HG03565 (cell line): ENCODE measurements around the gene PAGE2B.
"Not testable (repeated sequence)": the region's sequence is repeated elsewhere in the genome, so short reads cannot be mapped to it uniquely, and the experiment has no call there.

ENCODE experiments used
- ATAC-seq: cut with Tn5 transposase; IDR thresholded peaks from one replicate; pipeline ENCODE4 v1.9.1; 2021; ENCODE audit warnings: mild to moderate bottlenecking, moderate library complexity; ENCODE audit not compliant: unreplicated experiment

The PAGE2B gene

GRCh38 chrX:55107911-55108310, 33.1 kb downstream of the PAGE2B start:
- ATAC-seq, result no peak

GRCh38 chrX:55109306-55109705, 34.5 kb downstream of the PAGE2B start:
- ATAC-seq, result no peak

GRCh38 chrX:55111578-55112254, 36.9 kb downstream of the PAGE2B start:
- ATAC-seq, result no peak

- ATAC-seq, result not testable (repeated sequence)
Measured at GRCh38 chrX:55116589-55116988, 41.8 kb downstream of the PAGE2B start.

GRCh38 chrX:55118574-55118973, 43.7 kb downstream of the PAGE2B start:
- no peak for ATAC-seq

GRCh38 chrX:55119271-55119670, 44.4 kb downstream of the PAGE2B start:
- ATAC-seq, result no peak

GRCh38 chrX:55119712-55120111, 44.9 kb downstream of the PAGE2B start:
- ATAC-seq, result no peak

GRCh38 chrX:55120761-55121358, 46.0 kb downstream of the PAGE2B start:
- no peak for ATAC-seq

GRCh38 chrX:55123900-55124299, 49.1 kb downstream of the PAGE2B start:
- ATAC-seq, result no peak

- no peak for ATAC-seq
Measured at GRCh38 chrX:55127692-55128091, 52.9 kb downstream of the PAGE2B start.
